Progenitor cell of endocrine pancreas (in vitro differentiated cells): Measurements from ENCODE around the gene SYT2. TPM values are rescaled to one million over a fixed set of nuclear protein-coding genes. Genes with fewer than 3 reads are reported as not detected.
"Not testable (repeated sequence)": the region's sequence is repeated elsewhere in the genome, so short reads cannot be mapped to it uniquely, and the experiment has no call there.

Experiments used
- DNase-seq: peaks from one replicate; pipeline ENCODE4 v3.0.0; 2021; ENCODE audit warnings: low spot score; ENCODE audit not compliant: unreplicated experiment
- H3K27ac Mint-ChIP-seq: 2 replicates; pipeline ENCODE4 v1.8.0; 2021; ENCODE audit warnings: mild to moderate bottlenecking, moderate library complexity, mixed read lengths
- H3K27me3 Mint-ChIP-seq: 2 replicates; pipeline ENCODE4 v1.8.0; 2021; ENCODE audit warnings: mixed read lengths
- H3K36me3 Mint-ChIP-seq: 2 replicates; pipeline ENCODE4 v1.8.0; 2022; ENCODE audit warnings: mixed read lengths; ENCODE audit not compliant: insufficient read depth
- H3K4me1 Mint-ChIP-seq: 2 replicates; pipeline ENCODE4 v1.8.0; 2021; ENCODE audit warnings: low read depth, mixed read lengths
- H3K4me3 Mint-ChIP-seq: 2 replicates; pipeline ENCODE4 v1.8.0; 2021; ENCODE audit warnings: low read depth, mild to moderate bottlenecking, moderate library complexity, mixed read lengths
- H3K9me3 Mint-ChIP-seq: 2 replicates; pipeline ENCODE4 v1.8.0; 2021; ENCODE audit warnings: low read depth, mixed read lengths
- total RNA-seq: library from RNA; stranded (reverse); gene quantifications from 2 replicates; pipeline ENCODE4 v1.2.1, GENCODE V29; 2021
- TF ChIP-seq, protein P1 (sequence below): fragments of 200-600 bp; sonication (generic); IDR thresholded peaks from one replicate; pipeline ENCODE4 v1.5.0; 2021; ENCODE audit warnings: antibody characterized with exemption, mild to moderate bottlenecking; ENCODE audit not compliant: unreplicated experiment

Gene SYT2
- total RNA-seq, 1 donor from 2014 or later = 1.8 TPM

DNA sequence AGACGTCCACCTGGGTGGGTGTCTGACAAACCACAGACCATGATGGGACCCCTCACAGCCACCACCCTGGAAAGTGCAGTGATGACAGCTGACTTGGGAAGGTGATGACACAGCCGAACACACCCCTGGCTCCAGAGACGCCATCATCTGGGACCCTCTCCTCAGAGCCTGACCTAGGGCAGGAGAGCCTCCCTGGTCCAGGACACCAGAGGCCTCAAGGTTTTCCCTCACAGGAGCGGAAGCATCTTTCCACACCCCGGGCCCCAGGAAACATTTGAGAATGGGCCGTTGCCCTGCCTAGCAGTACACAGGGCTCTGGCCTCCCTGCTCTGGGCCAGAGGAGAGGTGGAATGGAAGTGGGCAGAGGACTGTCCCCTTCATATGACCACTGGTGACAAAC is 79.7 kb downstream of the SYT2 start:
- Mint-ChIP-seq H3K4me3 (no peak overlapping the region), H3K27ac (no peak overlapping the region), H3K27me3 (peaks cover 49% of the 10 kb centered on the region), H3K36me3 (no peaks in the 10 kb centered on the region), H3K9me3 (no peaks in the 10 kb centered on the region), H3K4me1 (no peaks in the 10 kb centered on the region)
- TF ChIP-seq, protein P1, sequence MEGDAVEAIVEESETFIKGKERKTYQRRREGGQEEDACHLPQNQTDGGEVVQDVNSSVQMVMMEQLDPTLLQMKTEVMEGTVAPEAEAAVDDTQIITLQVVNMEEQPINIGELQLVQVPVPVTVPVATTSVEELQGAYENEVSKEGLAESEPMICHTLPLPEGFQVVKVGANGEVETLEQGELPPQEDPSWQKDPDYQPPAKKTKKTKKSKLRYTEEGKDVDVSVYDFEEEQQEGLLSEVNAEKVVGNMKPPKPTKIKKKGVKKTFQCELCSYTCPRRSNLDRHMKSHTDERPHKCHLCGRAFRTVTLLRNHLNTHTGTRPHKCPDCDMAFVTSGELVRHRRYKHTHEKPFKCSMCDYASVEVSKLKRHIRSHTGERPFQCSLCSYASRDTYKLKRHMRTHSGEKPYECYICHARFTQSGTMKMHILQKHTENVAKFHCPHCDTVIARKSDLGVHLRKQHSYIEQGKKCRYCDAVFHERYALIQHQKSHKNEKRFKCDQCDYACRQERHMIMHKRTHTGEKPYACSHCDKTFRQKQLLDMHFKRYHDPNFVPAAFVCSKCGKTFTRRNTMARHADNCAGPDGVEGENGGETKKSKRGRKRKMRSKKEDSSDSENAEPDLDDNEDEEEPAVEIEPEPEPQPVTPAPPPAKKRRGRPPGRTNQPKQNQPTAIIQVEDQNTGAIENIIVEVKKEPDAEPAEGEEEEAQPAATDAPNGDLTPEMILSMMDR = no peak
- no peak for DNase-seq

DNA sequence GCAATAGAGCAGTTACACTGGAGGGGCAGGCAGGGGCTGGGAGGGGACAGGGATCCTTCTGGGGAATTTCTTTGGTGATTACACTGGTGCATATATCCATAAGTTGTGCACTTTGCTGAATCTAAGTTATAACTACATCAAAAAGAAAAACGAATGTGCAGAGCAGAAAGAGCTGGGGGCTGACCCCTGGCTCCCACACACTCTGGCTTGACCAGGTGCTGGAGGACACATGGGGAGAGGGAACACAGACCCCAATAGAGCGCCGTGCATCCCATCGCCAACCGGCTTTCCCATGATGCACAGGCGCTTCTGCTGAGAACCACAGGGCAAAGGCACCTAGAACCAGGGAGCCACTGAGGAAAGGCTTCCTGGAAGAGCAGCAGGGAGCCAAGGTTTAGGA is 80.2 kb downstream of the SYT2 start:
- H3K27ac Mint-ChIP-seq, H3K4me3 Mint-ChIP-seq, H3K9me3 Mint-ChIP-seq, H3K36me3 Mint-ChIP-seq, DNase-seq, H3K4me1 Mint-ChIP-seq: not testable (repeated sequence)
- peaks cover 45% of the 10 kb centered on the region for H3K27me3 Mint-ChIP-seq

DNA sequence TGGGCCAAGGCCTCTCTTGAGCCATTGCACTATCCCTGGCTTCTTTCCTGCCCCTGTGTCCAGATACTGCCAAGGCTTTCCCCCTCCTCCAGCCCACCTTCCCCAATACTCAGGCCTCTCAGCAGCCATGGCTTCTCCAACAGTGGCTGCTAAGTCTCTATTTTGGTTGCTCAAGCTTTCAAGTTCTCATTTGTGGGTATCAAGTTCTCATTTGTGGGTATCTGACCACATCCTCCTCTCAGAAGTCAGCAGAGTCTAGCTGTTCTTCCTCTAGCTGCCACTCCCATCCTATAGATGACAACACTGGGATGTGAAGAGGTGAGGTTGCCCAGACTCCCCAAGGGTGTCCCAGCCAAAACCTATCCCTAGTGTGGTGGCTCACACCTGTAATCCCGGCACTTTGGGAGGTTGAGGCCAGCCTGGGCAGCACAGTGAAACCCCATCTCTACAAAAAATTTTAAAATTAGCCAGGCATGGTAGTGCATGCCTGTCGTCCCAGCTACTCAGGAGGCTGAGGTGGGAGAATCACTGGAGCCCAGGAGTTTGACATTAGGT is 80.9 kb downstream of the SYT2 start:
- not testable (repeated sequence) for H3K36me3 Mint-ChIP-seq, DNase-seq, H3K27ac Mint-ChIP-seq, H3K4me3 Mint-ChIP-seq, H3K4me1 Mint-ChIP-seq, H3K9me3 Mint-ChIP-seq
- H3K27me3 Mint-ChIP-seq = peaks cover 40% of the 10 kb centered on the region

DNA sequence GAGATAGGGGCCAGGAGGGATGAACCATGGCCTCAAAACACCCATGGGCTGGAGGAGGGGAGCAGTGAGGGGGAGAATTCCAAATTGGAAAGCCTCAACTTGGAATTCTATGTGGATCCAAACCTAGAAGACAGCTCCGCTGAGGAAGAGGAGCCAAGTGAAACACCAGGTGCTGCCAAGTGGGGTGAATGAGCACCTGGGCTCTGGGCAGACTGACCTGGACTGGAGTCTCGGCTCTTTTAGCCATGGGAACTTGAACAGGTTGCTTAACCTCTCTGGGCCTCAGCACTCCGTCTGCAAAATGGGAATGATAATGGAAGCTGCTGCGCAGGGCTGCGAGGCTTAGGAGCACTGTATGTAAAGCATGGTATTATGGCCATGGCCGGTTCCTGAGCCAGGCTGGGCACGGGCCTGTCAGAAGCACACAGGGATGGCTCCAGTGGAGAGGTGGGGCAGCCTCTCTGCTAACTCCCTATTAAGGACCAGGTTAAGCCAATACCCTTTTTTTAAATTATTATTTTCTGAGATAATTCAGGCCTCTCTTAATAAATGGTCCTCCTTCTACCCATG is 81.5 kb downstream of the SYT2 start:
- no peak for DNase-seq
- Mint-ChIP-seq H3K4me1 (no peaks in the 10 kb centered on the region), H3K27me3 (peaks cover 37% of the 10 kb centered on the region), H3K9me3 (no peaks in the 10 kb centered on the region), H3K36me3 (no peaks in the 10 kb centered on the region), H3K4me3 (no peak overlapping the region), H3K27ac (no peak overlapping the region)
- TF ChIP-seq, protein P1 = no peak

DNA sequence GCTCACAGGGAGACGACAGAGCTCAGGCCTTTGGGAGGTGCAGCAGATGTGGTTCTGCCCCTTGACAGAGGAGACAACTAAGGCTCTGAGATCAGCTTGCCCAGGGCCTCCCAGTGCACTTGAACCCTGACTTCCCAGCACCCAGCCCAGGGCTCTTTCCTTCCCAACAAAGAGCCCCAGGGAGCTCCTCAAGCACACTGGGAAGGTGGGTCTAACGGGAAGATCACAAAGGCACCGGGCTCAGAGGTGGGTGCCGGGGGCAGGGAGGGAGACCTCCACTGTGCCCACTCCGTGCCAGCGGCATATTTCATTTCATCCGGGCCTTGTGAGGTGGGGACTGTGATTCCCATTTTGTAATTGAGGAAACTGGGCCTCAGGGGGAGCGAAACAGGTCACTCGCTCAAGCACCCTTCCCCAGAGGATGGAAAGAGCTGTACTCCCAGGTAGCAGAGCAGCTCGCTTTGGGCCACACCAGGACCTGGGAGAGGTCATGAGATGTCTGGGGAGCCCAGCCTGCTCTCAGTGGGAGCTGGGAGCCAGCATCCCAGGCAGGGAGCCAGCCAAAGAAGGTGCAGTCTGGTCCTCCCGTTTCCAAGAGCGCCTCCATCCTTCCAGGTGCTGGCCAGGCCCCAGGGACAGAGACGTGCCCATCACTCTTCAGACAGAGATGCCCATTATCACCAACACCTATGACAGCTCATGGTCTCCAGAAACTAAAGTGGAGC is 82.3 kb downstream of the SYT2 start:
- Mint-ChIP-seq H3K27ac (no peak overlapping the region), H3K9me3 (no peaks in the 10 kb centered on the region)

DNA sequence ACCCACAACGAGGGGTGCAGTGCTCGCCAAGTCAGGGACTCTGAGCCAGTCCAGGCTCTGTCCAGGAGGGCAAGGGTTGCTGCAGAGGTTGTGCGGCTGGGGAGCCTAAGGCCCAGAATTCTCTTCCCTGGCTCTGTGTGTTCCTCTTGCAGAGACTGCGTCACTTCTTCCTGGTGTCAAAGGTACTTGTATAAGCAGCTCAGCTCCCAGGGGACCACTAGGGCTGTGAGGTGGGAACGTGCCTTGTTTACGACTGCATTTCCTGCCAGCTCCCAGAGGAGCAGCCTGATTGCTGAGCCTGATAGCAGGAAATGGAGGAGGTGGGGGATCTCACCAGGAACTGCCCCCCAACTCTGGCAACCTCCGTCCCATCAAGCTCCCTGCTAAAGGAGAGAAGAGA is 83.2 kb downstream of the SYT2 start:
- not testable (repeated sequence) for H3K36me3 Mint-ChIP-seq, H3K4me3 Mint-ChIP-seq, DNase-seq, H3K9me3 Mint-ChIP-seq, H3K27ac Mint-ChIP-seq
- H3K4me1 Mint-ChIP-seq = peaks cover 12% of the 10 kb centered on the region
- H3K27me3 Mint-ChIP-seq = peaks cover 24% of the 10 kb centered on the region

More for the DNA sequence above, 82.3 kb downstream of the SYT2 start:
- Mint-ChIP-seq H3K4me3 (no peak overlapping the region), H3K4me1 (peaks cover 4% of the 10 kb centered on the region), H3K27me3 (peaks cover 33% of the 10 kb centered on the region), H3K36me3 (no peaks in the 10 kb centered on the region)
- TF ChIP-seq, protein P1 = no peak
- DNase-seq = no peak
